B cell (primary cell): ENCODE data around the gene TRIM60.

ENCODE experiments used
- EZH2 ChIP-seq: IDR thresholded peaks from 2 replicates; pipeline ENCODE4 v1.6.1; 2012; ENCODE audit warnings: borderline replicate concordance, low read depth, mild to moderate bottlenecking, moderate library complexity, low read length; ENCODE audit not compliant: insufficient read depth, poor library complexity, severe bottlenecking
- TF ChIP-seq, protein P1 (sequence below): fragments of 200-600 bp; IDR thresholded peaks from one replicate; pipeline ENCODE4 v1.8.0; 2022; ENCODE audit warnings: antibody characterized with exemption, mild to moderate bottlenecking

DNA sequence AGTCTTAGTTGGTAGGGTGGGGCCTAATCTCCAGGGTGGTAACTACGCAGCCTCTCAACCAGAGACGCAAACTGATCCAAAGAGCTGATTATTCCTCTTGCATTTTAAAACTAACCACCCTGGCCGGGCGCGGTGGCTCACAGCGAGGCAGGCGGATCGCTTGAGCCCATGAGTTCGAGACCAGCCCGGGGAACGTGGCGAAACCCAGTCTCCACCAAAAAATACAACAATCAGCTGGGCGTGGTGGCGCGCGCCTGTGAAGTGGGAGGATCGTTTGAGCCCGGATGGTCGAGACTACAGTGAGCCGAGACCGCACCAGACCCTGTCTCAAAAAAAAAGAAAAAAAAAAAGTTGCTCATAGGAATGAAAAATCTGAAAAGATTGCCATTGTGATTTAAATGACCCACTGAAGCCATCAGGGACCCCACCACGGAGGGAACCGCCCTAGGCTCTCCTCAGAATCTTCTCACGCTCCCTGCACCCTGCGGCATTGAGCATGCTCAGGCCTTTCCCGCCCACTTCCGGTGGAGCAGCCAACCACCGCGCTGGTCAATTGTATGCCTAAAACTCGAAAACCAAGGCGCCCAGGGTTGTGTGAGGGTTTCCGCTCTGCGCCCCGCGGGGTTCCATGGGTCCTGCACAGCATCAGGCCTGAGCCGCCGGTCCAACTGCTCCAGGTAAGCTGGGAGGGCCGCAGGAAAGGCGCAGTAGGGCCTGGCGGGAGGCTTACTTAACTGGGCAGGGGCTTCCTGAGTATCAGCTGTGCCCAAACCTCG is at the start of gene TRIM60:
- TF ChIP-seq, protein P1, sequence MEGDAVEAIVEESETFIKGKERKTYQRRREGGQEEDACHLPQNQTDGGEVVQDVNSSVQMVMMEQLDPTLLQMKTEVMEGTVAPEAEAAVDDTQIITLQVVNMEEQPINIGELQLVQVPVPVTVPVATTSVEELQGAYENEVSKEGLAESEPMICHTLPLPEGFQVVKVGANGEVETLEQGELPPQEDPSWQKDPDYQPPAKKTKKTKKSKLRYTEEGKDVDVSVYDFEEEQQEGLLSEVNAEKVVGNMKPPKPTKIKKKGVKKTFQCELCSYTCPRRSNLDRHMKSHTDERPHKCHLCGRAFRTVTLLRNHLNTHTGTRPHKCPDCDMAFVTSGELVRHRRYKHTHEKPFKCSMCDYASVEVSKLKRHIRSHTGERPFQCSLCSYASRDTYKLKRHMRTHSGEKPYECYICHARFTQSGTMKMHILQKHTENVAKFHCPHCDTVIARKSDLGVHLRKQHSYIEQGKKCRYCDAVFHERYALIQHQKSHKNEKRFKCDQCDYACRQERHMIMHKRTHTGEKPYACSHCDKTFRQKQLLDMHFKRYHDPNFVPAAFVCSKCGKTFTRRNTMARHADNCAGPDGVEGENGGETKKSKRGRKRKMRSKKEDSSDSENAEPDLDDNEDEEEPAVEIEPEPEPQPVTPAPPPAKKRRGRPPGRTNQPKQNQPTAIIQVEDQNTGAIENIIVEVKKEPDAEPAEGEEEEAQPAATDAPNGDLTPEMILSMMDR: no peak
- TF ChIP-seq EZH2: no peak
